Breast epithelium (tissue), 4 donors: ENCODE measurements around the gene RIPOR2. TPM values are rescaled to one million over a fixed set of nuclear protein-coding genes. Genes with fewer than 3 reads are reported as not detected.

Source experiments
- DNase-seq, 2 donors: peaks; one replicate each; pipeline ENCODE4 v3.0.0-alpha.2; 2019; ENCODE audit warnings: low spot score in 2 of 2
- H3K27ac ChIP-seq, 2 donors: fragments of 200-600 bp; sonication (generic) in 1 of 2; one replicate each; pipeline ENCODE4 v1.5.1; 2016 to 2019; ENCODE audit warnings: mild to moderate bottlenecking in 1 of 2
- H3K27me3 ChIP-seq, 2 donors: fragments of 200-600 bp; sonication (generic) in 1 of 2; one replicate each; pipeline versions ENCODE4 v1.5.1 to v1.6.0; 2017 to 2019; ENCODE audit warnings: control low read depth in 1 of 2, mild to moderate bottlenecking in 1 of 2
- H3K36me3 ChIP-seq: fragments of 200-600 bp; one replicate; pipeline ENCODE4 v1.5.1; 2019
- H3K4me1 ChIP-seq, 2 donors: fragments of 200-600 bp; sonication (generic); one replicate each; pipeline ENCODE4 v1.5.1; 2016 to 2019; ENCODE audit warnings: control low read depth in 1 of 2
- H3K4me3 ChIP-seq, 3 donors: fragments of 200-600 bp; sonication (generic); 1 replicate in 2 of 3; 2 replicates in 1 of 3; pipeline ENCODE4 v1.5.1; 2016 to 2019; ENCODE audit warnings: mild to moderate bottlenecking in 3 of 3, moderate library complexity in 2 of 3
- H3K9me3 ChIP-seq, 2 donors: fragments of 200-600 bp; sonication (generic) in 1 of 2; one replicate each; pipeline ENCODE4 v1.5.1; 2016 to 2019; ENCODE audit warnings: control low read depth in 1 of 2
- CTCF ChIP-seq, 3 donors: fragments of 450-650 bp; IDR thresholded peaks; one replicate each; pipeline ENCODE4 v1.5.1; 2016 to 2017; ENCODE audit warnings: antibody characterized with exemption in 3 of 3, mild to moderate bottlenecking in 3 of 3, moderate library complexity in 3 of 3
- POLR2A ChIP-seq: fragments of 450-650 bp; IDR thresholded peaks from one replicate; pipeline ENCODE4 v1.6.1; 2016; ENCODE audit warnings: antibody characterized with exemption, mild to moderate bottlenecking, moderate library complexity
- POLR2AphosphoS5 ChIP-seq, 3 donors: sonication (generic); formaldehyde crosslinking; IDR thresholded peaks; one replicate each; pipeline ENCODE4 v1.6.1; 2017; ENCODE audit warnings: antibody characterized with exemption in 3 of 3
- intact Hi-C: fragments of 100-400 bp; cut with DNase I; formaldehyde crosslinking; loops from one replicate; pipeline ENCODE4 v1.15.1; 2023; ENCODE audit warnings: low total_unique reads
- total RNA-seq, 3 donors: library from RNA; depleted of rRNA; stranded (reverse); fragments of >200 nt; gene quantifications; one replicate each; pipeline ENCODE4 v1.1.0, GENCODE V29; 2016

RIPOR2 gene
- total RNA-seq, 3 donors from 2014 or later: 13.8 to 70.5 (median 29.2) TPM

DNA sequence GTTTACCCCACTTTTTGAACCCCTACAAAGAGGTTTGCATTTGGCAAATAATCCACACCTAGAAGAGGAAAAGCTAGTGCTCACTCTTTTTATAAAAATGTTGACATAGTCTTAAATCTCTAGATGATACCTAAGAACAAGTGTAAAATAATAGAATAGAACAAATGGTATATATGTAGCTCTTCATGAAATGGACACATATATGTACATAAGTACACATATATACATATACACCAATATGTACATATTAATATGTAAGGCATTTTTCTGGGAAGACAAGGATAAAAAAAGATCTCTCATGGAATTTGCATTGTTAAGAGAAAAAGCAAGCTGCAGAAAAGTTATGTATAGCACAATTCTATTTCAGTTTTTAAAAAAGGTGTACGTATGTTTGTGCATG, 27.6 kb upstream of the RIPOR2 start:
- H3K36me3 ChIP-seq: no peaks in the 10 kb centered on the region
- intact Hi-C loops: no loop called here
- H3K9me3 ChIP-seq: no peaks in the 10 kb centered on the region
- no peak overlapping the region for H3K27ac ChIP-seq
- H3K27me3 ChIP-seq: no peaks in the 10 kb centered on the region
- H3K4me1 ChIP-seq: no peaks in the 10 kb centered on the region
- no peak overlapping the region for H3K4me3 ChIP-seq
- TF ChIP-seq POLR2A: no peak
- TF ChIP-seq CTCF (IDR thresholded peaks at IDR 0.05): no peak
- no peak for TF ChIP-seq POLR2AphosphoS5 (IDR thresholded peaks at IDR 0.05)
- DNase-seq: no peak

DNA sequence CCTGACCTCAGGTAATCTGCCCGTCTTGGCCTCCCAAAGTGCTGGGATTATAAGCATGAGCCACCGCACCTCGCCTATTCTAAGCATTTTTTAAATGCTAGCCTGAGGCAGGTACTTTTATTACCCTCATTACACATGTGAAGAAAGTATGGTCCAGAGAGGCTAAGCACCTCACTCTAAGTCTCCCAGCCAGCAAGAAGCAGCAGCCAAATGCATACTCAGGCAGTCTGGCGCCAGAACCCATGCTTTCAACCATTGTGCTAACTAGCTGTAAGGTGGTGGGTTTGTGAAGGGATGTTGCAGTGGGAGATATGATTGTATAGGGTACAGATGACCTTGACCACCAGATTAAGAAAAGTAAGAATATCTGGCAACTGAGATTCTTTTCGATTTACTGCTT, 26.1 kb upstream of the RIPOR2 start:
- H3K4me3 ChIP-seq: no peak overlapping the region
- intact Hi-C loops: no loop called here
- TF ChIP-seq POLR2A (no peak), POLR2AphosphoS5 (IDR thresholded peaks at IDR 0.05) (no peak), CTCF (IDR thresholded peaks at IDR 0.05) (no peak)
- no peak overlapping the region for H3K27ac ChIP-seq
- H3K4me1 ChIP-seq: no peaks in the 10 kb centered on the region
- DNase-seq: no peak
- no peaks in the 10 kb centered on the region for H3K27me3 ChIP-seq
- no peaks in the 10 kb centered on the region for H3K36me3 ChIP-seq
- H3K9me3 ChIP-seq: no peaks in the 10 kb centered on the region

DNA sequence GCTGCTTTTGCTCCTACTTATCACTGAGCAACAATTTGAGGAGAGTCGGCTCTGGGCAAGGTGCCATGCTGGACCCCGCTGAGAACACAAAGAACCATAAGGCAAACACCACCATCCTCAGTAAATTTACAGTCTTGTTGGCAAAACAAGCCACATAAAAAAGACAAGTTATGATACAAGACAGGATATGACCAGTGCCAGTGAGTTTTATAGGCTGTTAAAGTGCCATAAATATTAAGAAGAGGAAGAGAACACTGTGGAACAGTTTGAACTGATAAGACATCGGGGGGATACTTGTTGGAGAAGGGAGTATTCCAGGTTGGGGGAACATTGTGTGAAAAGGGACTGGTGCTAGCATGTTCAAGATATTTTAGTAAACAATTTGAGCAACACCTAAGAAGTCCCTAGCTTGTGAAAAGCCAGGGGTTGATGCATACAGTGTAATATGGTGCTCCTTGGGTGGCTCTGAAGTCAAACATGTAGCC, 25.3 kb upstream of the RIPOR2 start:
- H3K36me3 ChIP-seq: no peaks in the 10 kb centered on the region
- no peaks in the 10 kb centered on the region for H3K9me3 ChIP-seq
- H3K27me3 ChIP-seq: no peaks in the 10 kb centered on the region
- H3K27ac ChIP-seq: no peak overlapping the region
- TF ChIP-seq CTCF (IDR thresholded peaks at IDR 0.05) (no peak), POLR2A (no peak), POLR2AphosphoS5 (IDR thresholded peaks at IDR 0.05) (no peak)
- H3K4me1 ChIP-seq: no peaks in the 10 kb centered on the region
- DNase-seq: no peak
- no peak overlapping the region for H3K4me3 ChIP-seq
- intact Hi-C loops: no loop called here

DNA sequence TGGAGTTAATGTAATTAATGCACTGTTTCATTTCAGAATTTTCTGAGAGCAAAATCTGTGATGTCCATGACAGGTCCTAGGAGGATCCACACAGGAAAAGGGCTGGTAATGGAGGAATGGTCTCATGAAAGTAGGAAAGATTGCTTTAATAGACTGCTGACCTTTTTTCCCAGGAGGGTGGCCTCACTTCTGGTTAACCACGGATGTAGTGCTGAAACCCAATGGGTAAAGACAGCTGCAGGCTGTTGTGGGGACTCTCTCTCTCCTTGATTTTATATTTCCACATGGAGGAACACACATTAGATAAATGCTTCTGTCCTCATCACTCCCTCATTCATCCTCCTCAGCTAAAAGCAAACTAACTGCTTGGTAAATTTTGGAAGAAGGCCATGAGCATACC, 23.6 kb upstream of the RIPOR2 start:
- Histone ChIP-seq H3K9me3 (no peaks in the 10 kb centered on the region), H3K27me3 (no peaks in the 10 kb centered on the region), H3K4me1 (no peaks in the 10 kb centered on the region), H3K27ac (no peak overlapping the region), H3K36me3 (no peaks in the 10 kb centered on the region), H3K4me3 (no peak overlapping the region)
- intact Hi-C loops: loop anchor here (2.0 kb wide), 1 partner anchor 37 kb away; no protein-coding TSS in a partner anchor
- TF ChIP-seq CTCF (IDR thresholded peaks at IDR 0.05): no peak
- TF ChIP-seq POLR2A: no peak
- TF ChIP-seq POLR2AphosphoS5 (IDR thresholded peaks at IDR 0.05): no peak
- no peak for DNase-seq

GRCh38 chr6:24957199-24957598, 21.4 kb upstream of the RIPOR2 start:
- H3K4me1 ChIP-seq: no peaks in the 10 kb centered on the region
- DNase-seq: no peak
- H3K27ac ChIP-seq: no peak overlapping the region
- intact Hi-C loops: no loop called here
- H3K4me3 ChIP-seq: no peak overlapping the region
- no peaks in the 10 kb centered on the region for H3K36me3 ChIP-seq
- TF ChIP-seq CTCF (IDR thresholded peaks at IDR 0.05) (no peak), POLR2AphosphoS5 (IDR thresholded peaks at IDR 0.05) (no peak), POLR2A (no peak)
- no peaks in the 10 kb centered on the region for H3K27me3 ChIP-seq
- H3K9me3 ChIP-seq: no peaks in the 10 kb centered on the region
